BE2C (cell line): Measurements from ENCODE around the gene UGT1A8.

ENCODE experiments used
- DNase-seq: peaks from one replicate; pipeline ENCODE4 v3.0.0-alpha.2; 2020
- H3K27me3 ChIP-seq: fragments of 250-450 bp; sonication (Bioruptor Pico); 2 replicates; pipeline ENCODE4 v1.5.1; 2020; ENCODE audit warnings: mild to moderate bottlenecking
- H3K36me3 ChIP-seq: fragments of 250-450 bp; sonication (Bioruptor Pico); 2 replicates; pipeline ENCODE4 v1.5.1; 2020; ENCODE audit warnings: mild to moderate bottlenecking
- H3K4me1 ChIP-seq: fragments of 250-450 bp; sonication (Bioruptor Pico); 2 replicates; pipeline ENCODE4 v1.5.1; 2020
- H3K4me3 ChIP-seq: 2 replicates; pipeline ENCODE4 v1.5.1; 2011; ENCODE audit warnings: low read depth, low read length
- H3K9me3 ChIP-seq: fragments of 250-450 bp; sonication (Bioruptor Pico); 2 replicates; pipeline ENCODE4 v1.5.1; 2020
- TF ChIP-seq, protein P1 (sequence below): IDR thresholded peaks from 2 replicates; pipeline ENCODE4 v1.5.1; 2012; ENCODE audit warnings: mild to moderate bottlenecking, low read depth, low read length

Gene UGT1A8

DNA sequence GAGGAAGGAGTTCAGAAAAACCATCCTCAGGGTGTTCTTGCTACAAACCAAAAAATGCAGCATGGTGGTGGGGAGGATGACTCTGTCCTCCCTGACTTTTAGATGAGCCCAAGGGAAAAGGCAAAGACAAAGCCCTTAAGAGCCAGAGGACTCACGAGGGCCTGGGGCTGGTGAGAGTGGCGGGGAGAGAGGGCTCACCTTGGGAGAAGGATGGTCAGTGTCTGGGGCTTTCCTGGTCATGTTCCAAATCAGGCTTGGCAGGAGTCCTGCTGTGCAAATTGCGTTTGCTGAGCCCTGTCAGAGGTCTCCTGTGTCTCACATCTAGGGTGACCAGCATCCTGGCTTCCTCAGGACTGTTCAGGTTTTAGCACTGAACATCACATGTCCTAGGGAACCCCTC is 147.3 kb downstream of the UGT1A8 start:
- no peak for DNase-seq
- TF ChIP-seq, protein P1, sequence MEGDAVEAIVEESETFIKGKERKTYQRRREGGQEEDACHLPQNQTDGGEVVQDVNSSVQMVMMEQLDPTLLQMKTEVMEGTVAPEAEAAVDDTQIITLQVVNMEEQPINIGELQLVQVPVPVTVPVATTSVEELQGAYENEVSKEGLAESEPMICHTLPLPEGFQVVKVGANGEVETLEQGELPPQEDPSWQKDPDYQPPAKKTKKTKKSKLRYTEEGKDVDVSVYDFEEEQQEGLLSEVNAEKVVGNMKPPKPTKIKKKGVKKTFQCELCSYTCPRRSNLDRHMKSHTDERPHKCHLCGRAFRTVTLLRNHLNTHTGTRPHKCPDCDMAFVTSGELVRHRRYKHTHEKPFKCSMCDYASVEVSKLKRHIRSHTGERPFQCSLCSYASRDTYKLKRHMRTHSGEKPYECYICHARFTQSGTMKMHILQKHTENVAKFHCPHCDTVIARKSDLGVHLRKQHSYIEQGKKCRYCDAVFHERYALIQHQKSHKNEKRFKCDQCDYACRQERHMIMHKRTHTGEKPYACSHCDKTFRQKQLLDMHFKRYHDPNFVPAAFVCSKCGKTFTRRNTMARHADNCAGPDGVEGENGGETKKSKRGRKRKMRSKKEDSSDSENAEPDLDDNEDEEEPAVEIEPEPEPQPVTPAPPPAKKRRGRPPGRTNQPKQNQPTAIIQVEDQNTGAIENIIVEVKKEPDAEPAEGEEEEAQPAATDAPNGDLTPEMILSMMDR: no peak
- H3K4me3 ChIP-seq: no peak overlapping the region
- peaks cover 29% of the 10 kb centered on the region for H3K27me3 ChIP-seq
- H3K36me3 ChIP-seq: no peaks in the 10 kb centered on the region
- H3K4me1 ChIP-seq: no peaks in the 10 kb centered on the region
- no peaks in the 10 kb centered on the region for H3K9me3 ChIP-seq

DNA sequence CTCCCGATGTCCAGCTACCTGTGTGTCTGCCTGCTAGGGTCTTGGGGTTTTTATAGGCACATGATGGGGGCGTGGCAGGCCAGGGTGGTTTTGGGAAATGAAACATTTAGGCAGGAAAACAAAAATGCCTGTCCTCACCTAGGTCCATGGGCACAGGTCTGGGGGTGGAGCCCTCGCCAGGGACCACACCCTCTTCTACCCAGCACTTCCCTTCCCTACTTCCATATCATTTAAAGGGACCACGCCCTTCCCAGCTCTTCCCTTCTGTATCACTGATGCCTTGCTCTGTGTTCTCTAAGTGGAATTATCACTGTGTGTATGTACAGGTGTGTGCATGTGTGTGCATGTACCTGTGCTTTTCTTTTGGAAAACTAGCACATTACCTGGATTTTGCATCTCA is 149.0 kb downstream of the UGT1A8 start:
- H3K27me3 ChIP-seq: peaks cover 33% of the 10 kb centered on the region
- H3K9me3 ChIP-seq: no peaks in the 10 kb centered on the region
- TF ChIP-seq, protein P1: no peak
- H3K4me1 ChIP-seq: no peaks in the 10 kb centered on the region
- no peaks in the 10 kb centered on the region for H3K36me3 ChIP-seq
- H3K4me3 ChIP-seq: no peak overlapping the region
- DNase-seq: no peak

DNA sequence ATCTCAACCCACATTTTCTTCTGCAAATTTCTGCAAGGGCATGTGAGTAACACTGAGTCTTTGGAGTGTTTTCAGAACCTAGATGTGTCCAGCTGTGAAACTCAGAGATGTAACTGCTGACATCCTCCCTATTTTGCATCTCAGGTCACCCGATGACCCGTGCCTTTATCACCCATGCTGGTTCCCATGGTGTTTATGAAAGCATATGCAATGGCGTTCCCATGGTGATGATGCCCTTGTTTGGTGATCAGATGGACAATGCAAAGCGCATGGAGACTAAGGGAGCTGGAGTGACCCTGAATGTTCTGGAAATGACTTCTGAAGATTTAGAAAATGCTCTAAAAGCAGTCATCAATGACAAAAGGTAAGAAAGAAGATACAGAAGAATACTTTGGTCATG is 150.6 kb downstream of the UGT1A8 start:
- Histone ChIP-seq H3K27me3 (peaks cover 31% of the 10 kb centered on the region), H3K4me3 (no peak overlapping the region), H3K9me3 (no peaks in the 10 kb centered on the region), H3K36me3 (no peaks in the 10 kb centered on the region), H3K4me1 (no peaks in the 10 kb centered on the region)
- no peak for DNase-seq
- TF ChIP-seq, protein P1: no peak

DNA sequence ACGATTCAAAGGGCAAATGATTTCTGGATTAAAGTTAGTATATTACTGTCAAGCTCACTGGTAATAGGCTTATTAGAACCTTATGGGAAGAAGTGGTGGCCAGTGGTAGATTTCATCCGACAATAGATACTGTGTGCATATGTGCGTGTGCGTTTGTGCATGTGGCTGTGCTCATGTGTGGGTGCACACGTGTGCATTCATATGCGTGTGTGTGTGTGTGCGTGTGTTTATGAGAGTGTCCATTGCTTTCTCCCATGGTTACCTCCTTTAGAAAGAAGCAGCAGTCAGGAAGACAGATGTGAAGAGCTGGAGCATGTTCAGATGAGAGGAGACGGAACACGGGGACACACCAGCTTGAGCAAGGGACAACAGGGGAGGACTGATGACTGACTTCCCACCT is 151.8 kb downstream of the UGT1A8 start:
- TF ChIP-seq, protein P1: no peak
- Histone ChIP-seq H3K36me3 (no peaks in the 10 kb centered on the region), H3K4me1 (no peaks in the 10 kb centered on the region), H3K9me3 (no peaks in the 10 kb centered on the region), H3K4me3 (no peak overlapping the region), H3K27me3 (peaks cover 23% of the 10 kb centered on the region)
- no peak for DNase-seq

DNA sequence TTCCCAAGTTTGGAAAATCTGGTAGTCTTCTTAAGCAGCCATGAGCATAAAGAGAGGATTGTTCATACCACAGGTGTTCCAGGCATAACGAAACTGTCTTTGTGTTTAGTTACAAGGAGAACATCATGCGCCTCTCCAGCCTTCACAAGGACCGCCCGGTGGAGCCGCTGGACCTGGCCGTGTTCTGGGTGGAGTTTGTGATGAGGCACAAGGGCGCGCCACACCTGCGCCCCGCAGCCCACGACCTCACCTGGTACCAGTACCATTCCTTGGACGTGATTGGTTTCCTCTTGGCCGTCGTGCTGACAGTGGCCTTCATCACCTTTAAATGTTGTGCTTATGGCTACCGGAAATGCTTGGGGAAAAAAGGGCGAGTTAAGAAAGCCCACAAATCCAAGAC is 154.7 kb downstream of the UGT1A8 start:
- H3K9me3 ChIP-seq: no peaks in the 10 kb centered on the region
- H3K4me3 ChIP-seq: no peak overlapping the region
- H3K36me3 ChIP-seq: no peaks in the 10 kb centered on the region
- peaks cover 20% of the 10 kb centered on the region for H3K27me3 ChIP-seq
- no peaks in the 10 kb centered on the region for H3K4me1 ChIP-seq
- DNase-seq: no peak
- TF ChIP-seq, protein P1: no peak

DNA sequence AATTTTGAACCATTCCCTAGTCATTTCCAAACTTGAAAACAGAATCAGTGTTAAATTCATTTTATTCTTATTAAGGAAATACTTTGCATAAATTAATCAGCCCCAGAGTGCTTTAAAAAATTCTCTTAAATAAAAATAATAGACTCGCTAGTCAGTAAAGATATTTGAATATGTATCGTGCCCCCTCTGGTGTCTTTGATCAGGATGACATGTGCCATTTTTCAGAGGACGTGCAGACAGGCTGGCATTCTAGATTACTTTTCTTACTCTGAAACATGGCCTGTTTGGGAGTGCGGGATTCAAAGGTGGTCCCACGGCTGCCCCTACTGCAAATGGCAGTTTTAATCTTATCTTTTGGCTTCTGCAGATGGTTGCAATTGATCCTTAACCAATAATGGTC is 155.2 kb downstream of the UGT1A8 start:
- TF ChIP-seq, protein P1: no peak
- H3K36me3 ChIP-seq: no peaks in the 10 kb centered on the region
- no peak for DNase-seq
- no peaks in the 10 kb centered on the region for H3K9me3 ChIP-seq
- H3K4me1 ChIP-seq: no peaks in the 10 kb centered on the region
- H3K4me3 ChIP-seq: no peak overlapping the region
- peaks cover 17% of the 10 kb centered on the region for H3K27me3 ChIP-seq
